HG03460 (cell line): ENCODE data around the gene MACROD2.
"Not testable (repeated sequence)": the region's sequence is repeated elsewhere in the genome, so short reads cannot be mapped to it uniquely, and the experiment has no call there.

ENCODE experiments used
- ATAC-seq: cut with Tn5 transposase; IDR thresholded peaks from one replicate; pipeline ENCODE4 v1.9.1; 2021; ENCODE audit not compliant: unreplicated experiment

MACROD2 gene

DNA sequence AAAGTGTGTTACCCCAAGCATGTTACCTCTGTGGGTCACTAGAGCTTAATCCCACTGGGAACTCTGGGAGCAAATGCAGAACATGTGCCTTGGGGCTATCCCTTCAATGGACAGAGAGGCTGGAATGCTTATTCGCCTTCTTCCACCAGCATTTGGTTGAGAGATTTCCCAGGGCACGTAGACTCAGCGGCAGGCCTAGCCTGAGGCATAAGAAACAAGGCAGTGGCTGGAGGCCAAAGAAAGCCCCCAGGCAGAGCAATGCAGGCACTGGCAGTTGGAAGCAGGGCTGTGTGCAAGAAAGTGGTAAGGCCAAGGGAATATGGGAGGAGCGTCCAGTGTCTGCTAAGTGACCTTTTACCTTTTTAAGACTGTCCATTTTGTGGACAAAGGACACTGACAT is 456.1 kb downstream of the MACROD2 start:
- ATAC-seq: no peak

DNA sequence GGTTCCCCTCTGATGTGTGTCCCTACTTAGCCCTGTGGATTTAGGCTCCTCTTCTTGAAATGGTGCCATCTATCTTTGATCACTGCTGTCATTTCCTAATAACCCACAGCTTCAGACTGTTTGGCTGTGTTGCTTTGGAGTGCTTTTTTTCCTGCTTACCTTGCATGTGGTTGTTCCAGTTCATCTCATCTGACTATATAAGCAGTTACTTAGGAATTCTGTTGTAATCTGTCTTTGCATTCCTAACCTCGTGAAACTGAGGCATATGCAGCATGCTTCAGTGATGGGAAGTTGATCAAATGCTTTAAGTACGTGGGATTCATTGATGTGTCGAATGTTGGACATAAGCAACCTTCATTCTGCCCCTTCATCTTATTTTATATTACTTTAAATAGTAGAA is 457.9 kb downstream of the MACROD2 start:
- no peak for ATAC-seq

DNA sequence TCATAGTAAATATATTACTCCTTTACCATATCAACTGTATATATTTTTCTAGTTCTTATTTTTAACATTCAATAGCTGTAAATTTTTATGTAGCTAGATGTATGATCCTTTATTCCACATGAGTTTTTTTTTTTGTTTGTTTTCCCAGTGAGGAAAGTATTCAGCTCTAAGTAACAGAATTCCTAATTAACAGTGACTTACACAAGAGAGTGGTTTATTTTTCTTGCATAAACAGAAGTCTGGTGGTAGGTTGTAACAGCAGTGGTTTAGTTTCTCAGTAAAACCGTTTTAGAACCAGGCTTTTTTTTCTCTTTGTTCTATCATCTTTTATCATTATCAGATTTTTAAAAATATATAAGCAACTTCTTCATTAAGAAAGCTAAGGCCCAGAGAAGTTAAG is 459.0 kb downstream of the MACROD2 start:
- no peak for ATAC-seq

DNA sequence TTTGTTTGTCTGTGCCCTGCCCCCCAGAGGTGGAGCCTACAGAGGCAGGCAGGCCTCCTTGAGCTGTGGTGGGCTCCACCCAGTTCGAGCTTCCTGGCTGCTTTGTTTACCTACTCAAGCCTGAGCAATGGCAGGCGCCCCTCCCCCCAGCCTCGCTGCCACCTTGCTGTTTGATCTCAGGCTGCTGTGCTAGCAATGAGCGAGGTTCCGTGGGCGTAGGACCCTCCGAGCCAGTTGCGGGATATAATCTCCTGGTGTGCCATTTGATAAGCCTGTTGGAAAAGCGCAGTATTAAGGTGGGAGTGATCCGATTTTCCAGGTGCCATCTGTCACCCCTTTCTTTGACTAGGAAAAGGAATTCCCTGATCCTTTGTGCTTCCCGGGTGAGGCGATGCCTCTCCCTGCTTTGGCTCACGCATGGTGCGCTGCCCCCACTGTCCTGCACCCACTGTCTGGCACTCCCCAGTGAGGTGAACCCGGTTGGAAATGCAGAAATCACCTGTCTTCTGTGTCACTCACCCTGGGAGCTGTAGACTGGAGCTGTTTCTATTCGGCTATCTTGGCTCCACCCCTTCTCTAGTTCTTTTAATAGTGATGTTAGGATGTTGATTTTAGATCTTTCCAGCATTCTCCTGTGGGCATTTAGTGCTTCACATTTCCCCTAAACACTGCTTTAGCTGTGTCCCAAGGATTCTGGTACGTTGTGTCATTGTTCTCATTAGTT is 471.9 kb downstream of the MACROD2 start:
- ATAC-seq: not testable (repeated sequence)

DNA sequence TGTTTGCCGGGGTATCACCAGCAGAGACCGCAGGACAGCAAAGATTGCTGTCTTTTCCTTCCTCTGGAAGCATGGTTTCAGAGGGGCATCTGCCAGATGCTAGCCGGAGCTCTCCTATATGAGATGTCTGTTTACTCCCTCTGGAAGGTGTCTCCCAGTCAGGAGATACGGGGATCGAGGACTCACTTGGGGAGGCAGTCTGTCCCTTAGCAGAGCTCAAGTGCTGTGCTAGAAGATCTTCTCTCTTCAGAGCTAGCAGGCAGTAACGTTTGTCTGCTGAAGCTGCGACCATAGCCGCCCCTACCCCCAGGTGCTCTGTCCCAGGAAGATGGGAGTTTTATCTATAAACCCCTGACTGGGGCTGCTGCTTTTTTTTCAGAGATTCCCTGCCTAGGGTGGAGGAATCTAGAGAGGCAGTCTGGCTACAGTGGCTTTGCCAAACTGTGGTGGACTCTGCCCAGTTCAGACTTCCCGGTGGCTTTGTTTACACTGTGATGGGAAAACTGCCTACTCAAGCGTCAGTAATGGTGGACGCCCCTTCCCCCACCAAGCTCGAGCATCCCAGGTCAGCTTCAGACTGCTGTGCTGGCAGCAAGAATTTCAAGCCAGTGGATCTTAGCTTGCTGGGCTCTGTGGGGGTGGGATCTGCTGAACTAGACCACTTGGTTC is 475.0 kb downstream of the MACROD2 start:
- no peak for ATAC-seq

DNA sequence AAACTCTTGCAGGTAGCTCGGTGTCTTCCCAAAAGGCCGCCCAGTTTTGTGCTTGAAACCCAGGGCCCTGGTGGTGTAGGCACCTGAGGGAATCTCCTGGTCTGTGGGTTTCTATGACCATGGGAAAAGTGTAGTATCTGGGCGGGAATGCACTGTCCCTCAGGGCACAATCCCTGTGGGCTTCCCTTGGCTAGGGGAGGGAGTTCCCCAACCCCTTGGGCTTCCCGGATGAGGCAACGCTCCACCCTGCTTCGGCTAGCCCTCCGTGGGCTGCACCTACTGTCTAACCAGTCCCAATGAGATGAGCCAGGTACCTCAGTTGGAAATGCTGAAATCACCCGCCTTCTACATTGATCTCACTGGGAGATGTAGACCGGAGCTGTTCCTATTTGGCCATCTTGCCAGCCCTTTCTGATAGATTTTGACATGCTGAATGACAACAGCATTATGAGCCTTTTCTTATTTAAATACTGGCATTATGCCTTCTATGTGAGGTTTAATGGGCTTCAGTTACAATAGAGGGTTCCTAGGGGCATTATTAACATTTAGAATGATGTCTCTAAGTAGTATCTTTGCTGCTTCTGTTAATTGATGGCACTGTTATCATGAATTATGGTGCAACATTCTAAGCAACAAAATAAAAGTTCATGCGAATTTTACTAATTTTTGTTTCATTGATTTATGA is 475.8 kb downstream of the MACROD2 start:
- no peak for ATAC-seq

DNA sequence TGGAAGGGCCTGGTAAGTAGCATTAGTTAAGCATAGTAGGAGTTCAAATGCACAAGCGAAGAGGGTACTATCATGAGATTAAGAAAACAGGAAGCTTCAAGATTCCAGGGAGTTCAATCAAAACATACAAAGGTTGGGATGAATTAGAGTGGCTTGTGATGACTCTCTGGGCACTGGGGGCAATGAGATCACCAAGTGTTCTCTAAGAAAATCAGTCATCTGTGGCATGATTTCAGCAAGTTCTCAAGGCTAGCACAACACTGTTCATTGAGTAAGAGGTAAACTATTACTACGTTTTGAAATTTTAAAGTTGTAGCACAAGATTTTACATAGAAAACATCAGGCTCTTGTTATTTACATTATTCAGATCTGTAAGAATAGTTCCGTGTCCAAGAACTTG is 481.8 kb downstream of the MACROD2 start:
- no peak for ATAC-seq

DNA sequence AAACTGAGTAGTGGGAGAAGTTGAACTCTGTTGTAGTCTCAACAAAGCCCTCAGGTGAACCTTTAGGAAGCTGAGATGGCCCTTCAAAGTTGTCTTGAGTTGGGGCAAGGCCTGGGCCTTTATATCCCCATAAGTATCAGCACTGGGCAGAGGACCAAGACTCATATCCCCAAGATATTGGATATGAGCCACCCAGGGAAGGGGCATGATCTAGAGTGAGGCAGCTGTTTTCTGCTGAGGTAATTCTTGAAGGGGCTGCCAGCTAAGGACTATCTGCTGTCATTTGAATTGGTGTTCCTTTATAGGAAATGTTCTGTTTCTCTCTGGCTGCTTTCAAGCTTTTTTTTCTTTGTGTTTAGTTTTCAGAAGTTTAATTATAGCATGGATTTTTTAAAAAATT is 482.8 kb downstream of the MACROD2 start:
- no peak for ATAC-seq

DNA sequence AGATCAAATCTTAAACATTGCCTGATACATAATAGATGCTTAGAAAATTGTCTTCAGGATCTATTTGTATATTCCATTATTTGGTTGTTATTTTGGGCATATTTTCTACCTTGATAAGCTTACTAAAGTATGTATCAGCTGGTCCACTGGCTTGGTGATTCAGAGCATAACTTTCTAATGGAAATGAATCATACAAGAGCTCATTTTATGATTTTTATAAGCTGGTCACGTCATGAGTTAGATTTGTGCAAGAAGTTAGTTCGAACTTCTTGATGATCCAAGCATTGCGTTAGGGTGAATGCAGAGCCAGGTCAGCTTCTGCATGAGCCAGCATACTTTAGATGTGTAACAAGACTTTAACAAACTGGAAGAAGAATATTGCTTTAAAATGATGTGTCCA is 486.5 kb downstream of the MACROD2 start:
- ATAC-seq: no peak

DNA sequence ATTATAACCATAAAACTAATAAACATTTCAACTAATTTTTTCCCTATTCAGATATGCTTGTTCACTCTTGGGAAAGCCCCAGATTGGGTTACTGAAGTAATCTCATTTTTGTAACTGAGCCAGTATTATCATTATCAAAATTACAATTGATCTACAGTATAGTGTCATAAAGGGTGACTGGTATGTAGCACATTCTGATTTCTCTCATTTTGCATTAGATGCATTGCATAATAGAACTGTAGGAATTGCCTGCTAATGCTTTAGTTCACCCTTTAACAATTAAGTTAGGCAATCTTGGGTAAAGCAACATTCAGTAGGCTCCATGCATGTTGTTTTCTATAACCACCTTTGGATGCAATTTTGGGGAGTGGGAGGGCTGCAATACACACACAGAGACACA is 492.9 kb downstream of the MACROD2 start:
- ATAC-seq: no peak

DNA sequence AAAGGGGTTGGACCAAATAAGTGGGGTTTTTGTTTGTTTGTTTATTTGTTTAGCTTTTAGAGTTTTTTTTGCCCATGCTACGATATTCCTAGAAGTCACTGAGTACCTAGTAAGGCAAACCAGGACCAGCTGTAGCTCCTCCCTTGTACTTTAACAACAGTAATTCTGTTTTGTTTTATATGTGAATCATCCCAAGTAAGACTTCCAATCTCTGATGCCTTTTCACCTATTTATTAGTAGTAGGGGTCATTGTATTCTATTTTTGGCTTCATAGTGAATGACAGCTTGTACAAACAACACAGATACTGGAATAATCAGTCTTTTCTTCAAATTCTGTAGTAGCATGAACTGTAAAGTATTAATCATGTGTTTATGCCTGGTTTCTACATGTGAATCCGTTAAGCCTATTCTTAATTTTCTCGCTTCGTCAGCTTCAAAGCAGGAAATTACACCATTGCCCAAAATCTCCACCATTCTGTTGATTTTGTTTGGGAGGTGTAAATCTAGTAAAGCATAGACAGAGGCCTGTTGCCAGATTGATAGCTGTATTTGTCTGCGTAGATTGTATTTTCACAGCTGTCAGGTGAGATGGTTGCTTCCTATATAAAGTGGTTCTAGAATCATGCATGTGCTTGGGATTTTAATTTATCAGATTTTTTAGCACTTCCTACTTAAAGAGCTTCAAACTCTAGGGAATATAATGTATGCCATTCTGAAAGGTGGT is 493.6 kb downstream of the MACROD2 start:
- ATAC-seq: no peak

DNA sequence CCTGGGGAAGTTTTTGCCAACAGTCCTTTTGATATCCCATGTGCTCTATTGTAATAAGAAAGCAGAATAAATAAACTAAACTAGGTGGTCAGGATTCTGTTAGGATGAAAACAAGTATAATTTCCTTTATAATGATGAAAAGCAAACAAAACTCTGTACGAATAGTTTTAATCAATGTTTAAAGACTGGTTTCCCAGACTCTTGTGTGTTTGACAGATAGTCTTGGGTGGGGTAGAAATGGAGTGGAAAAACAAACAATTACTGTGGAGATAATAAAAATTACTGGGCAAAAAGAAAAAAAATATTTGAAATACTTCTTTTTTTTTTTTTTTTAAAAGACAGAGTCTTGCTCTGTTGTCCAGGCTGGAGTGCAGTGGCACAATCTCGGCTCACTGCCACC is 494.2 kb downstream of the MACROD2 start:
- no peak for ATAC-seq

DNA sequence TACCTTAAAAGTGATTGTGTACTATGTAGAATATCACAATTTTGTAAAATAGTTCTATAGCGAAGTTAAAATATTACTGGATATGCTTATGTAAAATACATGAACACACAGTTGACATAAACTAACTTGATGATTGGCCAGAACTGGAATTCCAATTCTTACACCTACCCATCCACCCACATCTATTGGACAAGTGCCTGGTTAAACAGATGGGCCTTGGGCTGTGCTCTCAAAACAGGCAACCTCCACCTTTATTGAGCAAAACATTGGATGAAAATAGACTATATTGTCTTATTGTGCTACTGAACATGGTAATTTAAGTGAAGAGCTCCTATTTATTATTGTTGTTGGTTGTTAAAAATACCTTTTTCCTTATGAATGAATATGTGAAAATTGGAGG is 496.1 kb downstream of the MACROD2 start:
- ATAC-seq: no peak

DNA sequence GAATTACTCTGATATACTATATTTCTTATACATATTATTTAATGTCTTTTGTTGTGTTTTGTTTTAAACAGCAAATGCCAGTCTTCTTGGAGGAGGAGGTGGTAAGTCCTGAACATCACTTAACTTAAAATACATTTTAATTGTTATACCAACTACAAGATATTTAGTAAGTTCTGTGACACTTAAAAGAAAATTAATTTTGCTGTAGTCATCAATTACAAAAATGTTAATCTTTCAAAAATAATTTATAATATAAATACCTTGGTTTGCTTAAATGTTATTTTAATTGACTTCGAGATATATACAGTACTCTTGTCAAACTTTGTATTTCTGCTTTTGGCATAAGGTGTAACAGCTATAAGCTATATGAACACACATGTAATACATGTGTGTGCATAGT is 498.1 kb downstream of the MACROD2 start:
- no peak for ATAC-seq

DNA sequence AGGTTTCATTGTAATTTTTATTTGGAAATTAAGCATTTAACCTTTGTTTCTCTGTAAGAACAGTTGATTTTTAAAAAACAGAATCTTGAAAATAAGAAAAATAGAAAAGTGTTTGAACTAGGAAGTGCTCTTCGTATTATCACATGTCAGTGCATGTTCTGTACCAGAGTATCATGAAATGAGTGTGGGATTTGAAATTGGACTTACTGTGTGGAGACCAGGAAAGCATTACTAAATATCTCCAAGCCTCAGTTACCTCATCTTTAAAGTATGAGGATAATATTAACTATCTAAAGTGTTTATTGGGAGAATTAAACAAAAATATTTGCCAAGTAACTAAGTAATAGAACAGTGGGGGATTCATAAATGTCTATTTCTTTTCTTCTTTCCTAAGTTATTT is 499.0 kb downstream of the MACROD2 start:
- no peak for ATAC-seq

DNA sequence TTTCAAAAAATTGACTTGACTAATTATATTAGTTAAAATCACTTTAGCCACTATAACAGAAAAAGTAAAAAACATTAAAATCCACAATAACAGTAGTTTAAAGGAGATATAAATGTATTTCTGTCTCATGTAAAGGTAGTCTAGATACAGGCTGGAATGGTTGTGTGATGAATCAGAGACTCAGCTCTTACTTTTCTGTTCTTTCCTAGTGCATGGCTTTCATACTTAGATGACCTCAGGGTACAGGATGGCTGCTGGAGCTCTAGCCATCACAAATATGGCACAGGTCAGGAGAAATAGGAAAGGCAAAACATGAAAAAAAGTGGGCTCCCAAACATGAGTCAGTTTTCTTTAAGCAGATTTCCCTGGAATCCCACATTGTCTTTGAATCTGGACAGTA is 499.8 kb downstream of the MACROD2 start:
- ATAC-seq: no peak

DNA sequence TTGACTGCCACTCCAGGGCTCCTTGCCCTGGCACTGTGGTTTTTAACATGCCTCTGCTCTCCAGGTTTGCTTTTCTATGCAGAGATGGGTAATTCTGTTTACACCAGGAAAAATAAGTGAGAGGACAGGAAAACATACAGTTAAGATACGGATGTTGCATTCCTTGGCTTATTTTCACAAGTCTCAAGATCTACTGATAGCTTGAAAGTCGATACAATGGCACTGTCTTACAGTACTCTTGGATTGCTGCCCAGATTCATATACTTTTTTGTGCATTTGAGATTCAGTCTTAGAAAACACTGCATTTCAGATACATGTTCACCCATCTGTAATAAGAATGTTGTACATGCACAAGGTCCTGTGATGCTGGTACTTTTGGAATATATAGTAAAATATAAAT is 501.7 kb downstream of the MACROD2 start:
- no peak for ATAC-seq

DNA sequence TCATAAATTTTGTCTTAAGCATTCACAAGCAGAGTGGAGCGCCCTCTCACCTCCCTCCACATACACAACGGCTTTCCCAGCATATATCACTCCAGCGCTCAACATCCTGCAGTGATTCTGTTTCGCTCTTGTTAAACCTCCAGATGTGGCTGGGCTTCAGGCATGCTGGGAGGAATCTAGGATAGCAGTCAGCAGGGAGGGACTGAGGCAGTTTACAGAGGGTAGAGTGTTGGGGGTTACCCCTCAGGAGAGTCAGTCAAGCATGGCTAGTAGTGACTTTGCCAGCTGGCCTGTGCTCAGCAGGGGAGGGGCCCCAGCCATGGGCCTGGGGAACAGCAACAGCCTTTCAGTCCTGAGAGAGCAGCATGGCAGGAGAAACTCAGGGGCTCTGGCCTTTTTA is 503.5 kb downstream of the MACROD2 start:
- ATAC-seq: no peak

DNA sequence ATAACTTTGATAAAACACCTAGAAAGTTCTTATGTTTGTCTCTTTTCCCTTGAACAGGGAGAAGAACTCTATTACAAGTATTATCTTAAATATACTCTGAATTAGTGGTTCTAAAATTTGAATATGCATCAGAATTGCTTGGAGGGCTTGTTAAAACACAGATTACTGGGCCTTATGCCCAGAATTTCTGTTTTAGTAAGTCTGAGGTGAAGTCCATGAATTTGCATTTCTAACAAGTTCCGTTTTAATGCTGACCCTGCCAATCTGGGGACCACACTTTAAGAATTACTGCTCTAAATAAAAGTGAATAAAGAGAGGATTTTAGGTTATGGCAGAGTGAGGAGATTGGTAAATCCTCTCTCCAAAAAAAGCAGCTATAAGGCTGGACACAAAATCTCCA is 510.2 kb downstream of the MACROD2 start:
- no peak for ATAC-seq

DNA sequence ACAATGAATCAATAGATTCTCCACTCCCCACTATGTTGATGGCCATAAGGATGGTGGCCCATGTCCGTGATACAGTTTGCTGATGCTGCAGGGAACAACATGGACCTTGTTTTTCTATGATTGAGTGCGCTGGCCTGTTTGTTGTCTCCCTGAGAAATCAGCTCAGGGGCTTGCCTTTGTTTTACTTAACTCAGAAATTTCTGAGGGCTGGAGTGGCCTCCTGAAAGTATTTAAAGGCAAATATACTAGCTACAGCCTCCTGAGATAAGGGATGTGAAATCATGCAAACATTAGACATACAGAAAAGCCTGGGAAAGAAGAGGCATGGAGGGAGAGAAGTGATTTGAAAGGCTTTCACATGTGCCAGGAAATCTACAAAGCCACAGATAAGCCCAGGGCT is 512.4 kb downstream of the MACROD2 start:
- ATAC-seq: no peak

DNA sequence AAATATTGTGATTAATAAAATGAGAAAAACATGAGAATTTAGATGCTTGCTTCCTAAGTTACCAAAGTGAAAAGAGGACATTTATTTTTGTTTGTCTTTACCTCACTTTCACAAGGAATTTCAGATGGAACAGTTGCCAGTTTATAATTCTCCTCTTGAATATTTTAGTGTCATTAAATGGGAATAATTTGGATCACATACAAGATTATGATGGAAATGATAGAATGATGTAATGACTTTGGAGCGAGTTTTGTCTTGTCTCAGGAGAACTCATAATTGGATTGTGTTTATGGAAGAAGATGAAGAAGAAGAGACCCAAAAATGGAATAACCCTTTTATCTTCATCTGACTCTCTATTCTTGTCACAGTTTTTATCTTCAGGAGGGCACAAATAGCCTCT is 515.0 kb downstream of the MACROD2 start:
- no peak for ATAC-seq

DNA sequence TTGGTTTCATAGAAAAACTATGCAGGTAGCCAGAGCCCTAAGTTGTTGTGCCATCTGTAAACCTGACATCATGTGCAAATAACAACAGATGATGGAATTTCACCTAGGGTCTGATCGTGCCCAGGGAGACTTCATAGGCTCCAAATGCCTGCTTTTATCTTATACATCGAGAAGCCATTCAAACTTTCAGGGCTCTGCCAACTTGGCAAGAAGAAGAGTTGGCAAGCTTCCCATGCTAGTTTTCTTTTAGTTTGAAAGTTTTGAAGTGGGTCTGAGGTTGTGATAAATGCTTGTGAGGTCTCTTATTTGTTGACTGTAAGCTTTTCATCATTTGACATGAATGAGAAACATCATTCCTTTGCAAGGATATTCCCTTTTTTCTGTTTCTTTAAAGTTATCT is 517.5 kb downstream of the MACROD2 start:
- no peak for ATAC-seq
